GM10266 (cell line): ENCODE data around the gene UBL7.

Experiments used
- DNase-seq: peaks from one replicate; pipeline ENCODE4 v3.0.0; 2012; ENCODE audit errors: extremely low spot score
- CTCF ChIP-seq: IDR thresholded peaks from 2 replicates; pipeline ENCODE4 v1.5.1; 2012; ENCODE audit warnings: mild to moderate bottlenecking, low read depth; ENCODE audit not compliant: control insufficient read depth, insufficient read depth; ENCODE audit errors: missing control alignments

UBL7 gene

GRCh38 chr15:74396445-74397238 is 64.3 kb downstream of the UBL7 start:
- peak; percentile 74 for DNase-seq
- peak; percentile 20 for TF ChIP-seq CTCF

- DNase-seq = no peak
- TF ChIP-seq CTCF = no peak
Measured at GRCh38 chr15:74396146-74396438, 64.9 kb downstream of the UBL7 start.
